H1 (cell line): ENCODE results near the gene NOC2L. TPM values are rescaled to one million over a fixed set of nuclear protein-coding genes. Genes with fewer than 3 reads are reported as not detected.
A peak's percentile ranks its signal among the peaks of the same experiment; 100 is the strongest.

Source experiments
- CTCF ChIA-PET: fragments of 300-600 bp; sonication (Branson Sonifier 250); formaldehyde crosslinking; loops from one replicate; lab custom pipeline; 2021; ENCODE audit not compliant: partially characterized antibody; lab: Charles Lee
- POLR2A ChIA-PET: fragments of 300-600 bp; sonication (Branson Sonifier 250); formaldehyde crosslinking; loops from one replicate; lab custom pipeline; 2021; ENCODE audit warnings: inconsistent platforms; ENCODE audit not compliant: partially characterized antibody; lab: Charles Lee
- DNase-seq, 2 experiments: peaks; one replicate each; pipeline versions ENCODE4 v3.0.0 to v3.0.0-alpha.2; 2010 to 2022; ENCODE audit warnings: low spot score in 2 of 2, low read depth in 1 of 2, mixed read lengths in 1 of 2
- FAIRE-seq: peaks from 2 replicates; lab custom pipeline; 2011; peaks lifted over from hg19 to GRCh38; lab: Jason Lieb, UNC
- H2AFZ ChIP-seq: 2 replicates; pipeline ENCODE4 v1.8.1; 2012; ENCODE audit warnings: low read length, inconsistent platforms
- H2AK5ac ChIP-seq: 2 replicates; pipeline ENCODE4 v1.6.1; 2013; ENCODE audit warnings: low read depth, low read length
- H2BK120ac ChIP-seq: replicated peaks from 2 replicates; pipeline ENCODE3; 2013; ENCODE audit warnings: low read depth, low read length, inconsistent platforms
- H2BK12ac ChIP-seq: 2 replicates; pipeline ENCODE4 v1.6.1; 2013; ENCODE audit warnings: low read depth, low read length
- H2BK15ac ChIP-seq: 2 replicates; pipeline ENCODE4 v1.6.1; 2013; ENCODE audit warnings: low read length
- H2BK20ac ChIP-seq: 2 replicates; pipeline ENCODE4 v1.6.1; 2013; ENCODE audit warnings: low read length
- H2BK5ac ChIP-seq: 2 replicates; pipeline ENCODE4 v1.6.1; 2013; ENCODE audit warnings: low read depth, low read length
- H3K14ac ChIP-seq: 2 replicates; pipeline ENCODE4 v1.6.1; 2013; ENCODE audit warnings: inconsistent platforms; ENCODE audit not compliant: insufficient read length
- H3K18ac ChIP-seq: 2 replicates; pipeline ENCODE4 v1.6.1; 2013; ENCODE audit warnings: low read length; ENCODE audit errors: extremely low read depth
- H3K23ac ChIP-seq: 2 replicates; pipeline ENCODE4 v1.6.1; 2013; ENCODE audit warnings: inconsistent platforms; ENCODE audit not compliant: insufficient read length
- H3K23me2 ChIP-seq: 2 replicates; pipeline ENCODE4 v1.6.1; 2013; ENCODE audit warnings: low read depth, low read length
- H3K27ac ChIP-seq: 2 replicates; pipeline ENCODE4 v1.6.1; 2011; ENCODE audit warnings: low read depth, low read length, inconsistent platforms
- H3K27me3 ChIP-seq, 4 experiments: replicated peaks in 1 of 4; 1 replicate in 1 of 4; 2 replicates in 3 of 4; pipeline versions ENCODE4 v1.6.1 to v1.8.1; 2011 to 2013; ENCODE audit warnings: low read length in 3 of 4, mild to moderate bottlenecking in 3 of 4, inconsistent platforms in 2 of 4, mixed read lengths in 2 of 4, moderate library complexity in 1 of 4; ENCODE audit not compliant: control insufficient read depth in 3 of 4, insufficient read depth in 3 of 4; ENCODE audit errors: extremely low read depth in 1 of 4
- H3K36me3 ChIP-seq, 4 experiments: 2 replicates each; pipeline versions ENCODE4 v1.6.1 to v1.8.1; 2011 to 2013; ENCODE audit warnings: mild to moderate bottlenecking in 4 of 4, low read length in 3 of 4, moderate library complexity in 2 of 4, control low read depth in 1 of 4, inconsistent platforms in 1 of 4; ENCODE audit not compliant: insufficient read depth in 4 of 4, control insufficient read depth in 2 of 4
- H3K4ac ChIP-seq: replicated peaks from 2 replicates; pipeline ENCODE3; 2013; ENCODE audit warnings: low read length, low read depth, mixed read lengths, inconsistent platforms; ENCODE audit not compliant: insufficient read length
- H3K4me1 ChIP-seq, 4 experiments: replicated peaks in 1 of 4; 1 replicate in 1 of 4; 2 replicates in 3 of 4; pipeline versions ENCODE4 v1.6.1 to v1.8.1; 2011 to 2013; ENCODE audit warnings: low read length in 3 of 4, inconsistent platforms in 2 of 4, mixed read lengths in 1 of 4; ENCODE audit not compliant: insufficient read depth in 4 of 4, control insufficient read depth in 3 of 4
- H3K4me2 ChIP-seq, 2 experiments: 2 replicates each; pipeline versions ENCODE4 v1.6.1 to v1.8.1; 2011 to 2013; ENCODE audit warnings: low read depth in 2 of 2, low read length in 2 of 2, control low read depth in 1 of 2, inconsistent platforms in 1 of 2, mild to moderate bottlenecking in 1 of 2; ENCODE audit not compliant: insufficient read depth in 1 of 2
- H3K4me3 ChIP-seq, 4 experiments: fragments of 200-600, 300-600 bp in 1 of 4; sonication (generic), shearing (Covaris generic), sonication (Bioruptor Twin) in 1 of 4; 2 replicates each; pipeline versions ENCODE4 v1.5.1 to v1.8.1; 2011 to 2016; ENCODE audit warnings: low read length in 4 of 4, low read depth in 3 of 4, control low read depth in 2 of 4, inconsistent platforms in 2 of 4, mild to moderate bottlenecking in 2 of 4, mixed read lengths in 1 of 4, moderate library complexity in 1 of 4; ENCODE audit not compliant: insufficient read depth in 2 of 4; ENCODE audit errors: extremely low read depth in 1 of 4
- H3K56ac ChIP-seq: replicated peaks from 2 replicates; pipeline ENCODE3; 2013; ENCODE audit warnings: low read depth, mild to moderate bottlenecking, mixed read lengths, low read length, inconsistent platforms; ENCODE audit not compliant: insufficient read length
- H3K79me1 ChIP-seq: 2 replicates; pipeline ENCODE4 v1.6.1; 2013; ENCODE audit warnings: low read depth, low read length, control low read depth
- H3K79me2 ChIP-seq, 2 experiments: 2 replicates each; pipeline versions ENCODE4 v1.6.1 to v1.8.1; 2012 to 2013; ENCODE audit warnings: low read length in 2 of 2, mild to moderate bottlenecking in 2 of 2, inconsistent platforms in 1 of 2; ENCODE audit not compliant: insufficient read depth in 2 of 2, control insufficient read depth in 1 of 2
- H3K9ac ChIP-seq, 4 experiments: replicated peaks in 1 of 4; 1 replicate in 1 of 4; 2 replicates in 3 of 4; pipeline versions ENCODE4 v1.6.1 to v1.8.1; 2011 to 2013; ENCODE audit warnings: low read depth in 3 of 4, low read length in 3 of 4, control low read depth in 2 of 4, mild to moderate bottlenecking in 2 of 4, moderate library complexity in 2 of 4, inconsistent platforms in 1 of 4; ENCODE audit errors: extremely low read depth in 1 of 4
- H3K9me3 ChIP-seq, 2 experiments: 2 replicates each; pipeline versions ENCODE4 v1.6.1 to v1.8.1; 2012 to 2013; ENCODE audit warnings: mild to moderate bottlenecking in 2 of 2, moderate library complexity in 2 of 2, control low read depth in 1 of 2, inconsistent platforms in 1 of 2, low read depth in 1 of 2, low read length in 1 of 2, mixed read lengths in 1 of 2; ENCODE audit not compliant: insufficient read depth in 2 of 2
- H4K20me1 ChIP-seq, 2 experiments: replicated peaks in 1 of 2; 2 replicates each; pipeline versions ENCODE3 to v1.8.1; 2011 to 2013; ENCODE audit warnings: inconsistent platforms in 2 of 2, low read length in 2 of 2, mild to moderate bottlenecking in 1 of 2; ENCODE audit not compliant: insufficient read depth in 2 of 2, control insufficient read depth in 1 of 2
- H4K5ac ChIP-seq: 2 replicates; pipeline ENCODE4 v1.6.1; 2013; ENCODE audit warnings: low read length, low read depth, mixed read lengths, inconsistent platforms; ENCODE audit not compliant: insufficient read length
- H4K8ac ChIP-seq: 2 replicates; pipeline ENCODE4 v1.8.0; 2013; ENCODE audit warnings: mild to moderate bottlenecking, moderate library complexity, low read length, inconsistent platforms; ENCODE audit not compliant: insufficient read depth; ENCODE audit errors: extremely low read depth
- H4K91ac ChIP-seq: replicated peaks from 2 replicates; pipeline ENCODE3; 2013; ENCODE audit warnings: low read length, mixed read lengths, inconsistent platforms; ENCODE audit not compliant: insufficient read length
- BRCA1 ChIP-seq: IDR thresholded peaks from 2 replicates; pipeline ENCODE4 v1.6.1; 2012; ENCODE audit warnings: low read depth, low read length, improper control_type of control experiment
- CHD1 ChIP-seq: IDR thresholded peaks from 2 replicates; pipeline ENCODE4 v1.6.1; 2012; ENCODE audit warnings: low read depth, low read length, improper control_type of control experiment
- CREB1 ChIP-seq: IDR thresholded peaks from 2 replicates; pipeline ENCODE4 v1.6.1; 2012; ENCODE audit warnings: inconsistent platforms
- KDM1A ChIP-seq: fragments of 200-600, 300-600 bp; sonication (generic); IDR thresholded peaks from 2 replicates; pipeline ENCODE4 v1.7.1; 2016; ENCODE audit warnings: mild to moderate bottlenecking, low read length, borderline replicate concordance
- MAFK ChIP-seq: IDR thresholded peaks from 2 replicates; pipeline ENCODE4 v1.6.1; 2012; ENCODE audit warnings: low read depth, mild to moderate bottlenecking, improper control_type of control experiment, low read length
- RAD21 ChIP-seq, 2 experiments: IDR thresholded peaks in 1 of 2; conservative IDR thresholded peaks in 1 of 2; 2 replicates each; pipeline ENCODE4 v1.6.1; 2011; ENCODE audit warnings: low read depth in 2 of 2, low read length in 2 of 2, improper control_type of control experiment in 1 of 2, inconsistent platforms in 1 of 2, mild to moderate bottlenecking in 1 of 2, moderate library complexity in 1 of 2
- SP1 ChIP-seq: IDR thresholded peaks from 2 replicates; pipeline ENCODE4 v1.6.1; 2011; ENCODE audit warnings: low read depth, low read length
- SRF ChIP-seq: IDR thresholded peaks from 2 replicates; pipeline ENCODE4 v1.6.1; 2011; ENCODE audit warnings: mild to moderate bottlenecking, low read depth, low read length, moderate library complexity
- TAF1 ChIP-seq: IDR thresholded peaks from 2 replicates; pipeline ENCODE4 v1.6.1; 2011; ENCODE audit warnings: mild to moderate bottlenecking, low read depth, low read length
- WGBS, 2 experiments: shearing (Covaris generic) in 1 of 2; methylation state at CpG; one replicate each; pipeline versions ENCODE4 v1.1.6 to v1.1.7; 2013 to 2015; ENCODE audit warnings: low lambda C conversion rate in 2 of 2, mixed read lengths in 2 of 2, inconsistent platforms in 1 of 2, low coverage in 1 of 2, missing lambda C conversion rate in 1 of 2; ENCODE audit not compliant: insufficient replicate concordance in 2 of 2, insufficient coverage in 1 of 2, insufficient read length in 1 of 2; ENCODE audit errors: extremely low coverage in 1 of 2, missing lambda C conversion rate in 1 of 2; 5-methylcytosine and 5-hydroxymethylcytosine counted together
- polyA plus RNA-seq, 7 experiments: library from polyadenylated mRNA; depleted of rRNA in 3 of 7; stranded (reverse) in 5 of 7; unstranded in 2 of 7; fragments of >200 nt in 5 of 7; fragments of 200-250 nt in 2 of 7; gene quantifications; 1 replicate in 5 of 7; 2 replicates in 1 of 7; 4 replicates in 1 of 7; pipeline versions ENCODE4 v1.2.1 to v1.2.3, GENCODE V29; 2011 to 2013; ENCODE audit warnings: missing spikeins in 2 of 7, mixed read lengths in 2 of 7
- total RNA-seq: library from RNA; stranded (reverse); fragmentation: NEBNext Ultra II Directional; extraction: Animal tissue kit (Norgen Biotek cat#: 25700); gene quantifications from 2 replicates; pipeline ENCODE4 v1.2.1, GENCODE V29; 2021
- TF ChIP-seq, protein P1 (sequence below): IDR thresholded peaks from 2 replicates; pipeline ENCODE4 v1.6.1; 2012; ENCODE audit warnings: inconsistent platforms
- TF ChIP-seq, protein P2 (sequence below): IDR thresholded peaks from 2 replicates; pipeline ENCODE4 v1.6.1; 2012; ENCODE audit warnings: inconsistent platforms

NOC2L gene
- total and polyA plus RNA-seq, 2 of the 8 experiments (the other 6 are each of a cell fraction or from before 2014, with no cell fraction given): 74.7 to 130 TPM

DNA sequence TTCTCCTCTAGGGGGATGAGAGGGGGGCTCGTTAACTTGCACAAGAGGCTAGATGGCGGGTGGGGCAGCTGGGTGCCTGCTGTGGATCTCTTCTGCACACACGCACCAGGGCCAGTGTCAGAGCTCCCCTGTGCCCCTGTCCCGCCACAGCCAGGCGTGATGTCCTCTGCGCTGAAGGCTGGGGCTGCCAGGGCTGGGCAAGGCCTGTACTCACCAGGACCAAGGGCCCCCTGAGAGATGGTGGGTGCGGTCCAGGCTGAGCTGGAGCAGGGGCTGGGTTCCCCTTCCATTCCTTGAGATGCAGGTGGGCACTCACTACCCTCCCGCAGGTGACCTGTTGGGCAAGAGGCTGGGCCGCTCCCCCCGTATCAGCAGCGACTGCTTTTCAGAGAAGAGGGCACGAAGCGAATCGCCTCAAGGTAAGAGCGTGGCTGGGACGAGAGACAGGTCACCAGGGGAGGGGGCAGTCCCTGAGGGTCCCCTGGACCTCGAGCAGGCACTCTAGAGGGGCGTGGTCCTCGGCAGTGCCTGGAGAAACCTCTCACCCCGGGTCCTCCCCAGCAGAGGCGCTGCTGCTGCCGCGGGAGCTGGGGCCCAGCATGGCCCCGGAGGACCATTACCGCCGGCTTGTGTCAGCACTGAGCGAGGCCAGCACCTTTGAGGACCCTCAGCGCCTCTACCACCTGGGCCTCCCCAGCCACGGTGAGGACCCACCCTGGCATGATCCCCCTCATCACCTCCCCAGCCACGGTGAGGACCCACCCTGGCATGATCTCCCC lies 20.2 kb downstream of the NOC2L start:
- Histone ChIP-seq H2AFZ (no peak overlapping the region), H3K4ac (no peak overlapping the region), H4K5ac (no peak overlapping the region), H3K27ac (no peak overlapping the region), H3K9ac (no peak overlapping the region), H3K14ac (no peak overlapping the region), H3K79me2 (no peaks in the 10 kb centered on the region), H4K8ac (no peak overlapping the region; the same call in 1 of the 2 replicates), H2BK20ac (no peak overlapping the region), H2BK12ac (peak overlapping the region; percentile 60; the same call in 1 of the 2 replicates), H3K23me2 (peaks cover 7% of the 10 kb centered on the region; the same call in 1 of the 2 replicates), H4K91ac (no peak overlapping the region), H3K18ac (no peak overlapping the region; the same call in 1 of the 2 replicates), H3K56ac (no peak overlapping the region), H3K23ac (no peak overlapping the region), H2BK120ac (no peak overlapping the region), H4K20me1 (peaks cover 16 to 34% of the 10 kb centered on the region in 2 experiments), H2BK5ac (no peak overlapping the region), H2BK15ac (no peak overlapping the region), H3K4me1 (peaks cover 5 to 47% (median 30%) of the 10 kb centered on the region in 4 experiments), H3K4me3 (no peak overlapping the region), H3K36me3 (peaks cover 0 to 4% (median 0%) of the 10 kb centered on the region in 4 experiments; a peak in 1 of 8 replicates), H3K27me3 (peaks cover 75 to 86% (median 84%) of the 10 kb centered on the region in 4 experiments), H3K4me2 (peak overlapping the region; percentile 45 to 71; a peak in 2 of 4 replicates), H2AK5ac (no peak overlapping the region), H3K9me3 (no peaks in the 10 kb centered on the region), H3K79me1 (no peaks in the 10 kb centered on the region)
- CTCF ChIA-PET: interaction anchor here (0.9 to 5.3 kb wide), 12 partner anchors 9 to 94 kb away, joined by 3 to 45 read pairs (median 6); no protein-coding TSS in a partner anchor
- 45% methylated on average over 26 of the region's 30 CpGs; no CpG with 5 or more reads in 1 of the 2 experiments for WGBS, 2 experiments
- FAIRE-seq (no peak), DNase-seq (no peak)
- POLR2A ChIA-PET: interaction anchor here (0.9 to 9.5 kb wide), 7 partner anchors 8 to 58 kb away, joined by 3 to 65 read pairs (median 3); partner anchors contain the start of gene NOC2L
- TF ChIP-seq RAD21 (IDR thresholded peaks at IDR 0.05 in 1 of 2, conservative IDR thresholded peaks at IDR 0.05 in 1 of 2; ENCODE audit: low read depth in 2 of 2, low read length in 2 of 2): peak in 1 of 2 experiments; percentile 42; a peak in 2 of 4 replicates
- no peak for TF ChIP-seq CREB1
- no peak for TF ChIP-seq CHD1
- TF ChIP-seq BRCA1: no peak
- TF ChIP-seq KDM1A: no peak
- TF ChIP-seq, protein P1, sequence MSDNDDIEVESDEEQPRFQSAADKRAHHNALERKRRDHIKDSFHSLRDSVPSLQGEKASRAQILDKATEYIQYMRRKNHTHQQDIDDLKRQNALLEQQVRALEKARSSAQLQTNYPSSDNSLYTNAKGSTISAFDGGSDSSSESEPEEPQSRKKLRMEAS: peak; percentile 45; the same call in 1 of the 2 replicates
- no peak for TF ChIP-seq MAFK
- TF ChIP-seq, protein P2, sequence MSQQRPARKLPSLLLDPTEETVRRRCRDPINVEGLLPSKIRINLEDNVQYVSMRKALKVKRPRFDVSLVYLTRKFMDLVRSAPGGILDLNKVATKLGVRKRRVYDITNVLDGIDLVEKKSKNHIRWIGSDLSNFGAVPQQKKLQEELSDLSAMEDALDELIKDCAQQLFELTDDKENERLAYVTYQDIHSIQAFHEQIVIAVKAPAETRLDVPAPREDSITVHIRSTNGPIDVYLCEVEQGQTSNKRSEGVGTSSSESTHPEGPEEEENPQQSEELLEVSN: peak; percentile 50
- TF ChIP-seq SRF: no peak
- TF ChIP-seq SP1: no peak
- no peak for TF ChIP-seq TAF1
